Fibroblast of skin of scalp (primary cell): ENCODE results near the gene IKZF1.

Source experiments
- DNase-seq: peaks from one replicate; pipeline ENCODE4 v3.0.0-alpha.2; 2013

IKZF1 gene

GRCh38 chr7:50284296-50284695, 20.2 kb upstream of the IKZF1 start:
- DNase-seq = no peak

- no peak for DNase-seq
Observed at GRCh38 chr7:50285269-50285668, 19.2 kb upstream of the IKZF1 start.

GRCh38 chr7:50287129-50287528, 17.4 kb upstream of the IKZF1 start:
- no peak for DNase-seq

GRCh38 chr7:50292165-50292757, 12.3 kb upstream of the IKZF1 start:
- DNase-seq = no peak

GRCh38 chr7:50292763-50293162, 11.8 kb upstream of the IKZF1 start:
- no peak for DNase-seq

- DNase-seq = no peak
Observed at GRCh38 chr7:50293509-50294179, 10.9 kb upstream of the IKZF1 start.

DNA sequence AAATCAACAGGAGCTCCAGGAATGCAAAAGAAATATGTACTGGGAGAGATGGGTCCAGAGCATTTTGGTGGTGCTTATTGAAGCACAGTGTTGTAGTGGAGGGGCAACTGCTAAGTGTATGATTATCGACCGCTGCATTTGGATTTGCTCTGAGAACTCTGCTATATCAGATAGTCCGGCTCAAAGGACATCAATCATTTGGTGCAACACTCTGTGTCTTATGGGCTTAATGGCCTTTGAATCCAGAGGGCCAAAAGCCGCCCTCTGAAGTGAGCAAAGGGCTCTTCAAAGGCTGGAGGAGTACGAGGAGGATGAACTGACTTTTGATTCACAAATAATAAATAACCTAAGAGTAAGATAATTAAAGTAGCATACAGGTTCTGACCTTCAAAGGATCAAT, 9.4 kb upstream of the IKZF1 start:
- no peak for DNase-seq

DNA sequence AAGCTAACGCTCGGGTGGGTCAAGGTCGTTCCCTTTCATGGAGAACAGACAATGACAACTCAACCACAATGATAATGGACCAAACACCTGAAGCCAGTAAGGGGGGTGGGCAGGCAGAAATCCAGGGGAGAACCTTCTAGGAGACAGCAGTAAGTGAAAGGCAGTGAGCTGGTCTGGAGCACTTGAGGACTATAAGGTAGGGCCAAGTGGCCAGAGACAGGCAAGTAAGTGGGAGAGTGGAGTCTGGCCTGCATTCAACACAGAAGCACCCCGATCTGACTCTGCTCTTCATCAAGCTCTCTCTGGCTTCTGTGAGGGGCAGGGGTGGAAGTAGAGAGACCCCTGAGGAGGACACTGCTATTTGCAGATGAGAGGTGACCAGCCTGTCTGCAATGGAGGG, 7.7 kb upstream of the IKZF1 start:
- DNase-seq = no peak

DNA sequence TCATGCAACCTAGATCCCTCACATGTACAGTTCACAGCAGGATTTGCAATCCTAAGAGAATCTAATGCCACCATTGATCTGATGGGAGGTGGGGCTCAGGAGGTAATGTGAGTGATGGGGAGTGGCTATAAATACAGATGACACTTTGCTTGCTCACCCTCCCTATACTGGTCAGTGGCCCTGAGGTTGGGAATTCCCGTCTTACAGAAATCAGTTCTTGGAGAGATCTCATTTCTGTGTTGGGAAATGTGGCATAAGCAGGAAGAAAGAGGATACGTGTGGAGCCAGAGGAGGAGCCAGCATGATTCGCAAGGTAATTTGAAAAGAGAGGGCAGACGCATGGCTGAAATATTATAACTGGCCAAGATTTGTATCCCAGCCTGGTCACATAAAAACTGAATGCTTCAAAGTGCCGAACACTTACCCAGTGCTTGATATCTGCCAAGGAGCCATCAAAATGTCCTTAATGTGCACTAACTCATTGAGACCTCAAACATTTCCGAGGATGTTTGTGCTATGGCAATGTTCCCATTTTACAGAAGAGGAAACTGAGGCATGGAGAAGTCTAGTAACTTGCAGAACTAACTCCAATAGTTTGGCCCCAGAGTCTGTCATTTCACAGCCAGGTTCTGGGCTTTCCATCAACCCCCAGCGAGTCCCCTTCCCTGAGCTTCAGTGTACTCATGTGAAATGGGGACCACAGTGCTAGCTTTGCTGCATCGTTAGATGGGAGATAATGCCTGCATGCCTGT, 5.5 kb upstream of the IKZF1 start:
- no peak for DNase-seq

- no peak for DNase-seq
Observed at GRCh38 chr7:50300336-50300735, 4.2 kb upstream of the IKZF1 start.

- no peak for DNase-seq
Observed at GRCh38 chr7:50302486-50303334, 1.8 kb upstream of the IKZF1 start.

- no peak for DNase-seq
Observed at GRCh38 chr7:50303335-50304128, 984 bp upstream of the IKZF1 start.

DNA sequence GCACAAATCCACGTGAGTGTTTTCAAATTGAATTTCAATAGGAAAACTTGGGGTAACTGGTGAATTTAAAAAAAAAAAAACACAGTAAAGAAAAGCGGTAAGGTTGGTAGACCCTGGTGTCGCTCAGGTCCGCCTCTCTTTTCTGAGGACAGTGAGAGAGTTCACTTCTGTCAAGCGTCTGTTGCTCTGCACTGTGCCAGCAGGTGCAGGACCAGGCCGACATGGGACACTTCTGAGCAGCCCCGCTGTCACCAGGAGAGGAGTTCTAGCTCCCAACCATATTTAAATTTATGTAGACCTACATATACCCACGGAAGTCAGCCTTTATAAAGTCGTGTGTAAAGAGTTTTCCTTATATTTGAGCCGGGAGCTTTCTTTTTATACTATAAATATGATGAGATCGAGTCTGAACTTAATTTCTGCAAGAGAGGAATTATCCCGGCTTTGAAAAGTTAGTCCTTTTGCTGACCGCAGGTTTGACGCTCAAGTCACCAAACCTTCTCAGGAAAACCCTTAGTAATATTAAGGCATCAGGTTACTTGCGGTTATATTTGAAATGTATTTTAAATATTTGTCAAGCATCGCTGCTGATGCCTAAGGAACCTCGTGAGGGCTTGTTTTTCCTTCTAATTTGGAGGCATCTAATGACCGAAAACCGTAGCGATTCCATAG, 531 bp downstream of the IKZF1 start:
- no peak for DNase-seq

GRCh38 chr7:50305583-50306493, 1.3 kb downstream of the IKZF1 start:
- no peak for DNase-seq

GRCh38 chr7:50306494-50307367, 2.2 kb downstream of the IKZF1 start:
- DNase-seq = no peak

DNA sequence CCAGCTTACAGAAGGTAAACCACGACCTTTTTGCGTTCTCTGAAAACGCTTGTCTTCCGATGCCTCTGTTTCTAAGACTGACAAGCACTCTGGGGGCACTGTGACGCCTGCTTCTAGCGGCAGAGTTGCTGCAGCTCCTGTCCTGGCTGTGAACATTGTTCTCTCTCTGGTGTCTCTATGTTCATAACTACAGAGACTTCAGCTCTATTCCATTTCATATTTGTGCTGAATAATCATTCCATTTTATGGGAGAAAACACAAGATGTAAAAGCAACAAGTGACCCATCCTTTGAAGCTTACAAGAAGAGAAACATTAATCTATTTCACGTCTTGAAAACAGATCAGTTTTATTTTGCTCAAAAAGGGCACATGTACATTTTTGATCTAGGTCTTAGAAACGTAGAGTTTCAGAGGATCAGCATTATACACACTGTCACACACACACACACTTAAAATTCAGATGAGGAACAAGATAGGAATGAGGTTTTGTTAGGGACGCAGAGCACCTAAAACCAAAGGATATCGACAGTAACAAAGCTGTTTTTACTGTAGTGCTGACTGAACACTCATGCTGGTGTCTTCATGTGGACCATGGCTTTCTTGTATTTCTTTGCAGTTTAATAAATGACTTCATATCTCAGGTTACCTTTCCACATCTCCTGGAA, 3.0 kb downstream of the IKZF1 start:
- DNase-seq = no peak

GRCh38 chr7:50308203-50308531, 3.7 kb downstream of the IKZF1 start:
- no peak for DNase-seq

GRCh38 chr7:50308532-50309385, 4.2 kb downstream of the IKZF1 start:
- no peak for DNase-seq
